Measurements from ENCODE around the gene TMX3. TPM values are rescaled to one million over a fixed set of nuclear protein-coding genes. Genes with fewer than 3 reads are reported as not detected.

The TMX3 gene
- total RNA-seq, 1 donor from 2014 or later, result 89.6 TPM

DNA sequence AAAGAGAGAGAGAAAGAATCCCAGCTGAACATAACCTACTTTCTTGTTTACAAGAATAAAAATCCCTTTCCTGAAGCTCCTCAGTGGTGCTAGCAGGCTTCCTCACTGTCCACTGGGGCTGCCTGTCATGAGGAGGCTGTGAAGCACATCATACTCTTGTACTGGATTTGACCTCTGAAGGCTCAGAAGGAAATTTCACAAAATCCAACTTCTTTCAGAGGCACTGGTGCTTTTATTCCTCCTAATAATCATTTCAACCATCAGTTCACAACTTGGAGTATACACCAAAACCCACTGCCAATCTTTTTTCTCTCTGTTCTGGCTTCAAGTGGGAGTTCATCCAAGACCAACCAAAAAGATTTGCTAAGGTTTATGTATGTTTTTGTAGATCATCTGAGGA lies 48.5 kb downstream of the TMX3 start:
- Mint-ChIP-seq H3K9me3 (peaks cover 7% of the 10 kb centered on the region), H3K4me1 (no peaks in the 10 kb centered on the region), H3K27ac (no peak overlapping the region), H3K36me3 (no peaks in the 10 kb centered on the region), H3K4me3 (no peak overlapping the region), H3K27me3 (ENCODE audit: insufficient read depth, low read depth) (peaks cover 2% of the 10 kb centered on the region)
- Histone ChIP-seq H2AFZ (replicated peaks) (no peak overlapping the region), H3K36me3 (no peaks in the 10 kb centered on the region), H3K4me3 (no peak overlapping the region), H3K9ac (no peak overlapping the region), H3K9me3 (ENCODE audit: low read depth) (no peaks in the 10 kb centered on the region), H3K4me1 (no peaks in the 10 kb centered on the region), H3K27me3 (no peaks in the 10 kb centered on the region), H4K20me1 (ENCODE audit: low read depth) (no peaks in the 10 kb centered on the region), H3K27ac (no peak overlapping the region), H3F3A (ENCODE audit: low read depth) (no peaks in the 10 kb centered on the region), H3K4me2 (no peak overlapping the region), H3K79me2 (ENCODE audit: low read depth) (no peaks in the 10 kb centered on the region)
- TF ChIP-seq, protein P1, sequence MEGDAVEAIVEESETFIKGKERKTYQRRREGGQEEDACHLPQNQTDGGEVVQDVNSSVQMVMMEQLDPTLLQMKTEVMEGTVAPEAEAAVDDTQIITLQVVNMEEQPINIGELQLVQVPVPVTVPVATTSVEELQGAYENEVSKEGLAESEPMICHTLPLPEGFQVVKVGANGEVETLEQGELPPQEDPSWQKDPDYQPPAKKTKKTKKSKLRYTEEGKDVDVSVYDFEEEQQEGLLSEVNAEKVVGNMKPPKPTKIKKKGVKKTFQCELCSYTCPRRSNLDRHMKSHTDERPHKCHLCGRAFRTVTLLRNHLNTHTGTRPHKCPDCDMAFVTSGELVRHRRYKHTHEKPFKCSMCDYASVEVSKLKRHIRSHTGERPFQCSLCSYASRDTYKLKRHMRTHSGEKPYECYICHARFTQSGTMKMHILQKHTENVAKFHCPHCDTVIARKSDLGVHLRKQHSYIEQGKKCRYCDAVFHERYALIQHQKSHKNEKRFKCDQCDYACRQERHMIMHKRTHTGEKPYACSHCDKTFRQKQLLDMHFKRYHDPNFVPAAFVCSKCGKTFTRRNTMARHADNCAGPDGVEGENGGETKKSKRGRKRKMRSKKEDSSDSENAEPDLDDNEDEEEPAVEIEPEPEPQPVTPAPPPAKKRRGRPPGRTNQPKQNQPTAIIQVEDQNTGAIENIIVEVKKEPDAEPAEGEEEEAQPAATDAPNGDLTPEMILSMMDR (IDR thresholded peaks at IDR 0.05), result no peak
- TF ChIP-seq EZH2phosphoT487 (IDR thresholded peaks at IDR 0.05) (no peak), EZH2 (IDR thresholded peaks at IDR 0.05) (no peak)
- no peak for DNase-seq (ENCODE audit: low spot score)

DNA sequence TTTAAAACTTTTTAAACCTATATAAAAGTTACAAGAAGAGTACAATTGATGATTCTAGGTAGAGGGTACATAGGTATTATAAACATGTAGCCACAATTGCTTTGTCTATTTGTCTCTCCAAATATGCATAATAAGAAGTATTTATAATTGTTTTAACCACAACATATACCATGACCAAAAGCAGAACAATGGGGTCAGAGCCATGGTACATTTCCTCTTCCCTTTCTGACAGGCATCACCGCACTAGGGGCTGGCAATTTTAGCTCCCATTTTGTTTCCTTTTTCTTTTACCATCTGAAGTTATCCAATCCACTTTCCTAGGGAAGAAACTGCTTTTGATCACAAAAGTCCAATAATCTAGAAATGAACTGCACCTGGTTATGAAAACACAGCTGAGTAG lies 49.3 kb downstream of the TMX3 start:
- no peaks in the 10 kb centered on the region for H3K36me3 ChIP-seq
- H3K4me2 ChIP-seq, result no peak overlapping the region
- Mint-ChIP-seq H3K4me1 (no peaks in the 10 kb centered on the region), H3K4me3 (no peak overlapping the region), H3K36me3 (no peaks in the 10 kb centered on the region), H3K9me3 (peaks cover 7% of the 10 kb centered on the region), H3K27me3 (ENCODE audit: insufficient read depth, low read depth) (peaks cover 5% of the 10 kb centered on the region), H3K27ac (no peak overlapping the region)
- no peak for TF ChIP-seq EZH2phosphoT487 (IDR thresholded peaks at IDR 0.05)
- TF ChIP-seq EZH2 (IDR thresholded peaks at IDR 0.05), result no peak
- TF ChIP-seq, protein P1 (IDR thresholded peaks at IDR 0.05), result no peak
- H3K27me3 ChIP-seq, result no peaks in the 10 kb centered on the region
- no peaks in the 10 kb centered on the region for H3K9me3 ChIP-seq (ENCODE audit: low read depth)
- no peak overlapping the region for H2AFZ ChIP-seq (replicated peaks)
- DNase-seq (ENCODE audit: low spot score), result no peak
- H4K20me1 ChIP-seq (ENCODE audit: low read depth), result no peaks in the 10 kb centered on the region
- no peak overlapping the region for H3K4me3 ChIP-seq
- H3K9ac ChIP-seq, result no peak overlapping the region
- H3F3A ChIP-seq (ENCODE audit: low read depth), result no peaks in the 10 kb centered on the region
- no peaks in the 10 kb centered on the region for H3K4me1 ChIP-seq
- H3K79me2 ChIP-seq (ENCODE audit: low read depth), result no peaks in the 10 kb centered on the region
- no peak overlapping the region for H3K27ac ChIP-seq

DNA sequence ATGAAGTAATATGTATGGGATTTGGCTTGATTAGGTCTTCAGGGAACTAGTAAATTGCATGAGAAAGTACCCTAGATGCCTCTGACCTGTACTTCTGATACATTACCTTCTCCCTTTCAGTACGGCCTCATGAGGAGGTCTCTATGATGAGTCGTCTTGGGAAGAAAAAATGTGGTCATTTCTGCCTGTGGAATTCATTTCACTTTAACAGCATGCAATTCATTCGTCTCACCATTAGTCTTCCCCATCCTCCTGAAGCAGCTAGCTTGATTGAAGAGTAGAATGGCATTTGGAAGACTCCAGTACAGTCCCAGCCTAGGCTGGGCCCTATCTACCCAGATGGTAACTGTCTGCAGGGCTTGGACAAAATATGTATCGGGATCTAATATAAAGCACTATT lies 52.2 kb downstream of the TMX3 start:
- Histone ChIP-seq H3K4me1 (no peaks in the 10 kb centered on the region), H3K9me3 (ENCODE audit: low read depth) (no peaks in the 10 kb centered on the region), H3K27ac (no peak overlapping the region), H3K4me2 (no peak overlapping the region), H4K20me1 (ENCODE audit: low read depth) (no peaks in the 10 kb centered on the region), H3K79me2 (ENCODE audit: low read depth) (no peaks in the 10 kb centered on the region), H3K9ac (no peak overlapping the region), H3K27me3 (no peaks in the 10 kb centered on the region), H2AFZ (replicated peaks) (no peak overlapping the region), H3K4me3 (no peak overlapping the region), H3F3A (ENCODE audit: low read depth) (no peaks in the 10 kb centered on the region), H3K36me3 (no peaks in the 10 kb centered on the region)
- Mint-ChIP-seq H3K27me3 (ENCODE audit: insufficient read depth, low read depth) (peaks cover 5% of the 10 kb centered on the region), H3K36me3 (no peaks in the 10 kb centered on the region), H3K4me3 (no peak overlapping the region), H3K9me3 (peaks cover 2% of the 10 kb centered on the region), H3K4me1 (no peaks in the 10 kb centered on the region), H3K27ac (no peak overlapping the region)
- TF ChIP-seq EZH2 (IDR thresholded peaks at IDR 0.05) (no peak), EZH2phosphoT487 (IDR thresholded peaks at IDR 0.05) (no peak)
- TF ChIP-seq, protein P1 (IDR thresholded peaks at IDR 0.05), result no peak
- no peak for DNase-seq (ENCODE audit: low spot score)

Measured in neural progenitor cell (in vitro differentiated cells).